ENCODE results near the gene TAC4. TPM values are rescaled to one million over a fixed set of nuclear protein-coding genes. Genes with fewer than 3 reads are reported as not detected.
A peak's percentile ranks its signal among the peaks of the same experiment; 100 is the strongest.

The TAC4 gene
- total and polyA plus RNA-seq, 4 experiments from 2014 or later, result not detected

GRCh38 chr17:49815761-49816281, 32.0 kb downstream of the TAC4 start:
- Mint-ChIP-seq H3K4me1 (peaks cover 41 to 76% (median 61%) of the 10 kb centered on the region in 4 donors), H3K36me3 (peaks cover 34 to 70% of the 10 kb centered on the region in 2 donors), H3K27me3 (no peaks in the 10 kb centered on the region), H3K4me3 (peak overlapping the region in 1 of 8 donors; percentile 13), H3K9me3 (peaks cover 0 to 1% (median 0%) of the 10 kb centered on the region in 8 donors), H3K27ac (peak overlapping the region; percentile 48 to 99 (median 70))
- H3K4me1 ChIP-seq (ENCODE audit: insufficient read depth, low read length), result peaks cover 63% of the 10 kb centered on the region
- no peaks in the 10 kb centered on the region for H3K9me3 ChIP-seq (ENCODE audit: control insufficient read depth in 1 of 2, low read length in 2 of 2)
- H3K27ac ChIP-seq (ENCODE audit: low read depth, low read length), result no peak overlapping the region
- peaks cover 25% of the 10 kb centered on the region for H3K36me3 ChIP-seq (ENCODE audit: insufficient read depth, low read length)
- ChIA-PET CTCF (ENCODE audit: partially characterized antibody) (interaction anchor here (0.9 to 3.7 kb wide), 5 partner anchors 36 to 279 kb away, joined by 3 to 14 read pairs (median 3); partner anchors contain the start of gene SLC35B1), POLR2A (ENCODE audit: partially characterized antibody) (interaction anchor here (0.7 to 4.1 kb wide), 4 partner anchors 11 to 120 kb away, joined by 3 to 39 read pairs (median 14); partner anchors contain the start of genes KAT7 and SLC35B1)
- intact Hi-C loops (cut with micrococcal nuclease), result loop anchor here (5.0 kb wide), 1 partner anchor 36 kb away; no protein-coding TSS in a partner anchor
- H3K27me3 ChIP-seq (ENCODE audit: insufficient read depth, low read length), result no peaks in the 10 kb centered on the region
- DNase-seq, result no peak
- H3K4me3 ChIP-seq (ENCODE audit: low read length in 2 of 2), result no peak overlapping the region

- no peaks in the 10 kb centered on the region for H3K27me3 Mint-ChIP-seq
- POLR2A ChIA-PET (ENCODE audit: partially characterized antibody), result interaction anchor here (4.1 kb wide), 1 partner anchor 27 kb away, joined by 39 read pairs; the partner anchor contains the start of gene KAT7
- H3K4me3 Mint-ChIP-seq, result peak overlapping the region in 2 of 8 donors; percentile 13 to 33
- no peak overlapping the region for H3K4me3 ChIP-seq (ENCODE audit: low read length in 2 of 2)
- H3K27ac ChIP-seq (ENCODE audit: low read depth, low read length), result peak overlapping the region; percentile 16
- H3K27me3 ChIP-seq (ENCODE audit: insufficient read depth, low read length), result no peaks in the 10 kb centered on the region
- no peak for DNase-seq
- no peaks in the 10 kb centered on the region for H3K9me3 ChIP-seq (ENCODE audit: control insufficient read depth in 1 of 2, low read length in 2 of 2)
- peaks cover 35 to 70% of the 10 kb centered on the region in 2 donors for H3K36me3 Mint-ChIP-seq
- H3K36me3 ChIP-seq (ENCODE audit: insufficient read depth, low read length), result peaks cover 23% of the 10 kb centered on the region
- peaks cover 0 to 1% (median 0%) of the 10 kb centered on the region in 8 donors for H3K9me3 Mint-ChIP-seq
- CTCF ChIA-PET (ENCODE audit: partially characterized antibody), result interaction anchor here (0.9 to 3.7 kb wide), 3 partner anchors 107 to 279 kb away, joined by 3 to 14 read pairs (median 3); partner anchors contain the start of gene SLC35B1
- intact Hi-C loops (cut with micrococcal nuclease), result loop anchor here (5.0 kb wide), 1 partner anchor 37 kb away; no protein-coding TSS in a partner anchor
- peaks cover 38 to 72% (median 56%) of the 10 kb centered on the region in 4 donors for H3K4me1 Mint-ChIP-seq
- H3K4me1 ChIP-seq (ENCODE audit: insufficient read depth, low read length), result peaks cover 54% of the 10 kb centered on the region
- peak overlapping the region; percentile 32 to 81 (median 61) for H3K27ac Mint-ChIP-seq
Measured at GRCh38 chr17:49814781-49815529, 32.9 kb downstream of the TAC4 start.

- intact Hi-C loops (cut with micrococcal nuclease), result no loop called here
- Histone ChIP-seq H3K9me3 (ENCODE audit: control insufficient read depth in 1 of 2, low read length in 2 of 2) (no peaks in the 10 kb centered on the region), H3K4me3 (ENCODE audit: low read length in 2 of 2) (no peak overlapping the region), H3K4me1 (ENCODE audit: insufficient read depth, low read length) (no peaks in the 10 kb centered on the region), H3K27ac (ENCODE audit: low read depth, low read length) (no peak overlapping the region), H3K27me3 (ENCODE audit: insufficient read depth, low read length) (no peaks in the 10 kb centered on the region), H3K36me3 (ENCODE audit: insufficient read depth, low read length) (peaks cover 51% of the 10 kb centered on the region)
- Mint-ChIP-seq H3K4me1 (peaks cover 23 to 55% (median 26%) of the 10 kb centered on the region in 4 donors), H3K4me3 (no peak overlapping the region), H3K9me3 (no peaks in the 10 kb centered on the region), H3K36me3 (peaks cover 54 to 72% of the 10 kb centered on the region in 2 donors), H3K27me3 (no peaks in the 10 kb centered on the region), H3K27ac (peak overlapping the region in 2 of 7 donors; percentile 55 to 67)
- ChIA-PET CTCF (ENCODE audit: partially characterized antibody) (no interaction called here), POLR2A (ENCODE audit: partially characterized antibody) (no interaction called here)
- no peak for DNase-seq
Measured at GRCh38 chr17:49809056-49809455, 38.8 kb downstream of the TAC4 start.

GRCh38 chr17:49798738-49799137, 49.1 kb downstream of the TAC4 start:
- Histone ChIP-seq H3K9me3 (ENCODE audit: control insufficient read depth in 1 of 2, low read length in 2 of 2) (no peaks in the 10 kb centered on the region), H3K36me3 (ENCODE audit: insufficient read depth, low read length) (peaks cover 61% of the 10 kb centered on the region), H3K27ac (ENCODE audit: low read depth, low read length) (no peak overlapping the region), H3K4me3 (ENCODE audit: low read length in 2 of 2) (no peak overlapping the region), H3K27me3 (ENCODE audit: insufficient read depth, low read length) (no peaks in the 10 kb centered on the region), H3K4me1 (ENCODE audit: insufficient read depth, low read length) (peaks cover 32% of the 10 kb centered on the region)
- intact Hi-C loops (cut with micrococcal nuclease), result no loop called here
- ChIA-PET CTCF (ENCODE audit: partially characterized antibody) (interaction anchor here (1.6 kb wide), 1 partner anchor 44 kb away, joined by 5 read pairs; no protein-coding TSS in a partner anchor), POLR2A (ENCODE audit: partially characterized antibody) (interaction anchor here (0.7 to 1.1 kb wide), 4 partner anchors 9 to 83 kb away, joined by 3 to 5 read pairs (median 3); no protein-coding TSS in a partner anchor)
- no peak for DNase-seq
- no peak overlapping the region for H3K4me3 Mint-ChIP-seq
- peaks cover 45 to 79% of the 10 kb centered on the region in 2 donors for H3K36me3 Mint-ChIP-seq
- H3K27ac Mint-ChIP-seq, result no peak overlapping the region
- no peaks in the 10 kb centered on the region for H3K27me3 Mint-ChIP-seq
- H3K4me1 Mint-ChIP-seq, result peaks cover 33 to 52% (median 42%) of the 10 kb centered on the region in 4 donors
- H3K9me3 Mint-ChIP-seq, result no peaks in the 10 kb centered on the region

GRCh38 chr17:49798182-49798581, 49.7 kb downstream of the TAC4 start:
- no peaks in the 10 kb centered on the region for H3K27me3 ChIP-seq (ENCODE audit: insufficient read depth, low read length)
- peaks cover 35 to 56% (median 45%) of the 10 kb centered on the region in 4 donors for H3K4me1 Mint-ChIP-seq
- peak overlapping the region in 1 of 8 donors; percentile 24 for H3K4me3 Mint-ChIP-seq
- ChIA-PET POLR2A (ENCODE audit: partially characterized antibody) (interaction anchor here (0.7 to 1.9 kb wide), 6 partner anchors 9 to 83 kb away, joined by 3 to 5 read pairs (median 4); no protein-coding TSS in a partner anchor), CTCF (ENCODE audit: partially characterized antibody) (interaction anchor here (1.6 kb wide), 1 partner anchor 45 kb away, joined by 5 read pairs; no protein-coding TSS in a partner anchor)
- peak overlapping the region in 1 of 7 donors; percentile 25 for H3K27ac Mint-ChIP-seq
- H3K4me1 ChIP-seq (ENCODE audit: insufficient read depth, low read length), result peaks cover 37% of the 10 kb centered on the region
- peaks cover 47 to 80% of the 10 kb centered on the region in 2 donors for H3K36me3 Mint-ChIP-seq
- H3K9me3 ChIP-seq (ENCODE audit: control insufficient read depth in 1 of 2, low read length in 2 of 2), result no peaks in the 10 kb centered on the region
- H3K4me3 ChIP-seq (ENCODE audit: low read length in 2 of 2), result no peak overlapping the region
- no peak for DNase-seq
- H3K9me3 Mint-ChIP-seq, result no peaks in the 10 kb centered on the region
- H3K27me3 Mint-ChIP-seq, result no peaks in the 10 kb centered on the region
- no peak overlapping the region for H3K27ac ChIP-seq (ENCODE audit: low read depth, low read length)
- H3K36me3 ChIP-seq (ENCODE audit: insufficient read depth, low read length), result peaks cover 63% of the 10 kb centered on the region
- intact Hi-C loops (cut with micrococcal nuclease), result no loop called here

GRCh38 chr17:49795372-49795771, 52.5 kb downstream of the TAC4 start:
- H3K36me3 Mint-ChIP-seq, result peaks cover 48 to 89% of the 10 kb centered on the region in 2 donors
- intact Hi-C loops (cut with micrococcal nuclease), result no loop called here
- Histone ChIP-seq H3K27me3 (ENCODE audit: insufficient read depth, low read length) (no peaks in the 10 kb centered on the region), H3K4me1 (ENCODE audit: insufficient read depth, low read length) (peaks cover 59% of the 10 kb centered on the region), H3K4me3 (ENCODE audit: low read length in 2 of 2) (no peak overlapping the region), H3K36me3 (ENCODE audit: insufficient read depth, low read length) (peaks cover 65% of the 10 kb centered on the region), H3K9me3 (ENCODE audit: control insufficient read depth in 1 of 2, low read length in 2 of 2) (no peaks in the 10 kb centered on the region), H3K27ac (ENCODE audit: low read depth, low read length) (no peak overlapping the region)
- POLR2A ChIA-PET (ENCODE audit: partially characterized antibody), result interaction anchor here (0.6 to 1.2 kb wide), 4 partner anchors 25 to 98 kb away, joined by 3 to 4 read pairs (median 3); no protein-coding TSS in a partner anchor
- peak overlapping the region in 5 of 7 donors; percentile 23 to 50 (median 41) for H3K27ac Mint-ChIP-seq
- no peaks in the 10 kb centered on the region for H3K27me3 Mint-ChIP-seq
- no peak for DNase-seq
- H3K4me3 Mint-ChIP-seq, result peak overlapping the region in 4 of 8 donors; percentile 10 to 65 (median 47)
- H3K9me3 Mint-ChIP-seq, result no peaks in the 10 kb centered on the region
- H3K4me1 Mint-ChIP-seq, result peaks cover 44 to 76% (median 62%) of the 10 kb centered on the region in 4 donors
- CTCF ChIA-PET (ENCODE audit: partially characterized antibody), result interaction anchor here (0.6 kb wide), 2 partner anchors 36 to 222 kb away, joined by 3 read pairs; no protein-coding TSS in a partner anchor

All from CD4-positive, alpha-beta memory T cell (primary cell).